Retinal pigment epithelial cell (primary cell): ENCODE results near the gene P3H3.
"Not testable (repeated sequence)": the region's sequence is repeated elsewhere in the genome, so short reads cannot be mapped to it uniquely, and the experiment has no call there.

Experiments
- DNase-seq: peaks from one replicate; pipeline ENCODE4 v3.0.0-alpha.2; 2010; ENCODE audit warnings: low read depth
- H3K4me3 ChIP-seq: 2 replicates; pipeline ENCODE4 v1.5.1; 2011; ENCODE audit warnings: mild to moderate bottlenecking, low read length, control low read depth, moderate library complexity
- TF ChIP-seq, protein P1 (sequence below): conservative IDR thresholded peaks from 2 replicates; pipeline ENCODE4 v1.5.1; 2011; ENCODE audit warnings: low read depth, low read length, control low read depth, inconsistent platforms

P3H3 gene

DNA sequence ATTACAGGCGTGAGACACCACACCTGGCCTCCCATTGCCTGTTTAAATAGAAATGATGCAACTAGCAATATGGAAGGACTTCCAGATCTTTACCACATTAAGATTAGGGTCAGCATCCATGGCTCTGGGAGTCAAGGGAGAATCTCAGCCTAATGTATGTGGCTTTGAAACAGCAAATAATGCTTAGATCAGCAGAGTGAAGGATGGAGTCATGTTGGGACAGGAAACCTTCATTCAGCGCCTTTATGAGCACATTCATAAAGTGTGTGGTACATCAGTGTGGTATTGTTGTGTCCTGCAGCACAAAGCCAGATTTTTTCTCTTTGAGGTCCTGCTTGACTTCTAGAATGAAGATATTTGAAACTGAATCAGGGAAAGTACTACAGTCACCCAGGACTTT lies 60.2 kb downstream of the P3H3 start:
- H3K4me3 ChIP-seq, result no peak overlapping the region
- DNase-seq, result no peak
- TF ChIP-seq, protein P1, sequence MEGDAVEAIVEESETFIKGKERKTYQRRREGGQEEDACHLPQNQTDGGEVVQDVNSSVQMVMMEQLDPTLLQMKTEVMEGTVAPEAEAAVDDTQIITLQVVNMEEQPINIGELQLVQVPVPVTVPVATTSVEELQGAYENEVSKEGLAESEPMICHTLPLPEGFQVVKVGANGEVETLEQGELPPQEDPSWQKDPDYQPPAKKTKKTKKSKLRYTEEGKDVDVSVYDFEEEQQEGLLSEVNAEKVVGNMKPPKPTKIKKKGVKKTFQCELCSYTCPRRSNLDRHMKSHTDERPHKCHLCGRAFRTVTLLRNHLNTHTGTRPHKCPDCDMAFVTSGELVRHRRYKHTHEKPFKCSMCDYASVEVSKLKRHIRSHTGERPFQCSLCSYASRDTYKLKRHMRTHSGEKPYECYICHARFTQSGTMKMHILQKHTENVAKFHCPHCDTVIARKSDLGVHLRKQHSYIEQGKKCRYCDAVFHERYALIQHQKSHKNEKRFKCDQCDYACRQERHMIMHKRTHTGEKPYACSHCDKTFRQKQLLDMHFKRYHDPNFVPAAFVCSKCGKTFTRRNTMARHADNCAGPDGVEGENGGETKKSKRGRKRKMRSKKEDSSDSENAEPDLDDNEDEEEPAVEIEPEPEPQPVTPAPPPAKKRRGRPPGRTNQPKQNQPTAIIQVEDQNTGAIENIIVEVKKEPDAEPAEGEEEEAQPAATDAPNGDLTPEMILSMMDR, result no peak

- DNase-seq, result not testable (repeated sequence)
Measured at GRCh38 chr12:6888794-6889193, 60.6 kb downstream of the P3H3 start.

More at GRCh38 chr12:6888794-6889193, 60.6 kb downstream of the P3H3 start:
- not testable (repeated sequence) for H3K4me3 ChIP-seq
